ENCODE results near the gene VRK1.

DNA sequence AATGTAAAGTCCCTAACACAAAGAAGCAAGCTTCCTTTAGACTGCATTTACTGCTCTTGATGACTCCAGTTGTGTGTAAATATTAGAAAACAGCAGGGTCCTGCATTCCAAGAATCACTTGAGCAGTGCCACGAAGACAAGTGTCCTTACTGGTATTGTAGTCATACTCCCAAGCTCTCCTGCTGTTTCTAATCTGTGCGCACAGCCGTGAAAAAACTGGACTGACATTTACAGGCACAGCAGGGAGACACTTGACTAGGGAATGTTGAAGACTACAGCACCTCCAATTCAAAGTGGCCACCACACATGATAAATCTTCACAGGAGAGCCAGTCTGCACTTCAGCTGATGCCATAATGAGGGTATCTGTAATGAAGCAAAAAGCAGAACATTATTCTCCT, 91.4 kb downstream of the VRK1 start:
- TF ChIP-seq, protein P1, sequence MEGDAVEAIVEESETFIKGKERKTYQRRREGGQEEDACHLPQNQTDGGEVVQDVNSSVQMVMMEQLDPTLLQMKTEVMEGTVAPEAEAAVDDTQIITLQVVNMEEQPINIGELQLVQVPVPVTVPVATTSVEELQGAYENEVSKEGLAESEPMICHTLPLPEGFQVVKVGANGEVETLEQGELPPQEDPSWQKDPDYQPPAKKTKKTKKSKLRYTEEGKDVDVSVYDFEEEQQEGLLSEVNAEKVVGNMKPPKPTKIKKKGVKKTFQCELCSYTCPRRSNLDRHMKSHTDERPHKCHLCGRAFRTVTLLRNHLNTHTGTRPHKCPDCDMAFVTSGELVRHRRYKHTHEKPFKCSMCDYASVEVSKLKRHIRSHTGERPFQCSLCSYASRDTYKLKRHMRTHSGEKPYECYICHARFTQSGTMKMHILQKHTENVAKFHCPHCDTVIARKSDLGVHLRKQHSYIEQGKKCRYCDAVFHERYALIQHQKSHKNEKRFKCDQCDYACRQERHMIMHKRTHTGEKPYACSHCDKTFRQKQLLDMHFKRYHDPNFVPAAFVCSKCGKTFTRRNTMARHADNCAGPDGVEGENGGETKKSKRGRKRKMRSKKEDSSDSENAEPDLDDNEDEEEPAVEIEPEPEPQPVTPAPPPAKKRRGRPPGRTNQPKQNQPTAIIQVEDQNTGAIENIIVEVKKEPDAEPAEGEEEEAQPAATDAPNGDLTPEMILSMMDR (IDR thresholded peaks at IDR 0.05): no peak
- TF ChIP-seq POLR2A (IDR thresholded peaks at IDR 0.05): no peak
- TF ChIP-seq POLR2AphosphoS5 (IDR thresholded peaks at IDR 0.05): no peak
- no peak for TF ChIP-seq EP300 (IDR thresholded peaks at IDR 0.05)

Data from upper lobe of left lung (tissue), 4 donors.